IPS-18a (cell line): ENCODE measurements around the gene PAPPA2.

Experiments
- H3K27ac ChIP-seq: one replicate; pipeline ENCODE4 v1.5.1; 2013; ENCODE audit warnings: low read length
- H3K27me3 ChIP-seq: one replicate; pipeline ENCODE4 v1.6.1; 2013; ENCODE audit warnings: mild to moderate bottlenecking, low read length; ENCODE audit not compliant: control insufficient read depth, insufficient read depth
- H3K36me3 ChIP-seq: one replicate; pipeline ENCODE4 v1.6.1; 2013; ENCODE audit warnings: low read depth, low read length; ENCODE audit not compliant: control insufficient read depth
- H3K4me1 ChIP-seq: one replicate; pipeline ENCODE4 v1.6.1; 2013; ENCODE audit warnings: low read depth, low read length; ENCODE audit not compliant: control insufficient read depth
- H3K4me3 ChIP-seq: one replicate; pipeline ENCODE4 v1.5.1; 2013; ENCODE audit warnings: low read length
- H3K9ac ChIP-seq: one replicate; pipeline ENCODE4 v1.6.1; 2013; ENCODE audit warnings: mild to moderate bottlenecking, low read length, moderate library complexity
- H3K9me3 ChIP-seq: one replicate; pipeline ENCODE4 v1.6.1; 2013; ENCODE audit warnings: low read depth, low read length; ENCODE audit not compliant: control insufficient read depth

PAPPA2 gene

GRCh38 chr1:176501599-176501998, 38.6 kb downstream of the PAPPA2 start:
- Histone ChIP-seq H3K36me3 (no peaks in the 10 kb centered on the region), H3K9me3 (no peaks in the 10 kb centered on the region), H3K9ac (no peak overlapping the region), H3K27me3 (no peaks in the 10 kb centered on the region), H3K27ac (no peak overlapping the region), H3K4me1 (no peaks in the 10 kb centered on the region), H3K4me3 (no peak overlapping the region)

- H3K9me3 ChIP-seq, result no peaks in the 10 kb centered on the region
- no peak overlapping the region for H3K9ac ChIP-seq
- H3K4me1 ChIP-seq, result no peaks in the 10 kb centered on the region
- H3K27me3 ChIP-seq, result no peaks in the 10 kb centered on the region
- no peak overlapping the region for H3K27ac ChIP-seq
- H3K36me3 ChIP-seq, result no peaks in the 10 kb centered on the region
- H3K4me3 ChIP-seq, result no peak overlapping the region
Observed at GRCh38 chr1:176504848-176505553, 42.0 kb downstream of the PAPPA2 start.

GRCh38 chr1:176512966-176513365, 50.0 kb downstream of the PAPPA2 start:
- Histone ChIP-seq H3K36me3 (no peaks in the 10 kb centered on the region), H3K27me3 (no peaks in the 10 kb centered on the region), H3K4me3 (no peak overlapping the region), H3K4me1 (no peaks in the 10 kb centered on the region), H3K27ac (no peak overlapping the region), H3K9ac (no peak overlapping the region), H3K9me3 (no peaks in the 10 kb centered on the region)

- no peaks in the 10 kb centered on the region for H3K4me1 ChIP-seq
- no peak overlapping the region for H3K27ac ChIP-seq
- H3K4me3 ChIP-seq, result no peak overlapping the region
- no peaks in the 10 kb centered on the region for H3K9me3 ChIP-seq
- no peak overlapping the region for H3K9ac ChIP-seq
- H3K36me3 ChIP-seq, result no peaks in the 10 kb centered on the region
- no peaks in the 10 kb centered on the region for H3K27me3 ChIP-seq
Observed at GRCh38 chr1:176515310-176515709, 52.3 kb downstream of the PAPPA2 start.

- no peaks in the 10 kb centered on the region for H3K4me1 ChIP-seq
- H3K36me3 ChIP-seq, result no peaks in the 10 kb centered on the region
- H3K27ac ChIP-seq, result no peak overlapping the region
- H3K9ac ChIP-seq, result no peak overlapping the region
- H3K4me3 ChIP-seq, result no peak overlapping the region
- no peaks in the 10 kb centered on the region for H3K27me3 ChIP-seq
- H3K9me3 ChIP-seq, result no peaks in the 10 kb centered on the region
Observed at GRCh38 chr1:176517484-176517883, 54.5 kb downstream of the PAPPA2 start.

- Histone ChIP-seq H3K9me3 (no peaks in the 10 kb centered on the region), H3K4me1 (no peaks in the 10 kb centered on the region), H3K9ac (no peak overlapping the region), H3K27ac (no peak overlapping the region), H3K4me3 (no peak overlapping the region), H3K27me3 (no peaks in the 10 kb centered on the region), H3K36me3 (no peaks in the 10 kb centered on the region)
Observed at GRCh38 chr1:176521211-176521610, 58.2 kb downstream of the PAPPA2 start.

- Histone ChIP-seq H3K4me1 (no peaks in the 10 kb centered on the region), H3K4me3 (no peak overlapping the region), H3K9ac (no peak overlapping the region), H3K27ac (no peak overlapping the region), H3K27me3 (no peaks in the 10 kb centered on the region), H3K36me3 (no peaks in the 10 kb centered on the region), H3K9me3 (no peaks in the 10 kb centered on the region)
Observed at GRCh38 chr1:176522310-176522845, 59.4 kb downstream of the PAPPA2 start.

- Histone ChIP-seq H3K9me3 (no peaks in the 10 kb centered on the region), H3K9ac (no peak overlapping the region), H3K36me3 (no peaks in the 10 kb centered on the region), H3K4me1 (no peaks in the 10 kb centered on the region), H3K4me3 (no peak overlapping the region), H3K27ac (no peak overlapping the region), H3K27me3 (no peaks in the 10 kb centered on the region)
Observed at GRCh38 chr1:176529395-176530090, 66.6 kb downstream of the PAPPA2 start.

GRCh38 chr1:176531036-176531435, 68.1 kb downstream of the PAPPA2 start:
- Histone ChIP-seq H3K9ac (no peak overlapping the region), H3K27me3 (no peaks in the 10 kb centered on the region), H3K36me3 (no peaks in the 10 kb centered on the region), H3K27ac (no peak overlapping the region), H3K4me3 (no peak overlapping the region), H3K9me3 (no peaks in the 10 kb centered on the region), H3K4me1 (no peaks in the 10 kb centered on the region)

- Histone ChIP-seq H3K27me3 (no peaks in the 10 kb centered on the region), H3K36me3 (no peaks in the 10 kb centered on the region), H3K4me3 (no peak overlapping the region), H3K9me3 (no peaks in the 10 kb centered on the region), H3K27ac (no peak overlapping the region), H3K4me1 (no peaks in the 10 kb centered on the region), H3K9ac (no peak overlapping the region)
Observed at GRCh38 chr1:176531921-176532897, 69.2 kb downstream of the PAPPA2 start.

GRCh38 chr1:176533020-176533419, 70.0 kb downstream of the PAPPA2 start:
- Histone ChIP-seq H3K4me1 (no peaks in the 10 kb centered on the region), H3K27me3 (no peaks in the 10 kb centered on the region), H3K9me3 (no peaks in the 10 kb centered on the region), H3K36me3 (no peaks in the 10 kb centered on the region), H3K9ac (no peak overlapping the region), H3K27ac (no peak overlapping the region), H3K4me3 (no peak overlapping the region)
